Endothelial cell of umbilical vein (primary cell): ENCODE results near the gene N4BP2L1. TPM values are rescaled to one million over a fixed set of nuclear protein-coding genes. Genes with fewer than 3 reads are reported as not detected.

Experiments used
- BruUV-seq: library from RNA; stranded (reverse); fragments of 400-500 nt; replicated peaks from 2 replicates; lab custom pipeline; 2021; lab: Mats Ljungman, UMichigan
- CTCF ChIA-PET: fragments of 300-600, 350-600 bp; sonication (Branson Sonifier 250); formaldehyde crosslinking; loops from one replicate; lab custom pipeline; 2021; ENCODE audit warnings: antibody characterized with exemption, inconsistent platforms; lab: Charles Lee
- POLR2A ChIA-PET: fragments of 300-600, 350-600 bp; sonication (Branson Sonifier 250); formaldehyde crosslinking; loops from one replicate; lab custom pipeline; 2021; ENCODE audit warnings: antibody characterized with exemption, inconsistent platforms; lab: Charles Lee
- DNase-seq: peaks from one replicate; pipeline ENCODE4 v3.0.0-alpha.2; 2011; ENCODE audit warnings: low read depth, low spot score
- FAIRE-seq: peaks from 2 replicates; lab custom pipeline; 2011; peaks lifted over from hg19 to GRCh38; lab: Jason Lieb, UNC
- H2AFZ ChIP-seq: 2 replicates; pipeline ENCODE4 v1.6.0; 2012; ENCODE audit warnings: low read depth, low read length, control low read depth, inconsistent platforms
- H3K27ac ChIP-seq: 2 replicates; pipeline ENCODE4 v1.5.1; 2011; ENCODE audit warnings: low read depth, mild to moderate bottlenecking, control low read depth, low read length, moderate library complexity; ENCODE audit not compliant: insufficient read depth
- H3K27me3 ChIP-seq, 2 experiments: 2 replicates each; pipeline versions ENCODE4 v1.6.0 to v1.6.1; 2011; ENCODE audit warnings: low read length in 2 of 2, mixed read lengths in 1 of 2; ENCODE audit not compliant: control insufficient read depth in 2 of 2, insufficient read depth in 2 of 2
- H3K36me3 ChIP-seq, 2 experiments: 2 replicates in 1 of 2; 3 replicates in 1 of 2; pipeline ENCODE4 v1.5.1; 2011; ENCODE audit warnings: low read length in 2 of 2, mild to moderate bottlenecking in 1 of 2, moderate library complexity in 1 of 2; ENCODE audit not compliant: control insufficient read depth in 2 of 2, insufficient read depth in 2 of 2; ENCODE audit errors: extremely low read depth in 1 of 2
- H3K4me1 ChIP-seq: 3 replicates; pipeline ENCODE4 v1.5.1; 2011; ENCODE audit warnings: mild to moderate bottlenecking, low read length; ENCODE audit not compliant: control insufficient read depth, insufficient read depth; ENCODE audit errors: extremely low read depth
- H3K4me2 ChIP-seq: 2 replicates; pipeline ENCODE4 v1.6.1; 2011; ENCODE audit warnings: low read length, control low read depth, mixed read lengths; ENCODE audit not compliant: insufficient read depth
- H3K4me3 ChIP-seq, 3 experiments: fragments of 200-600 bp in 1 of 3; sonication (generic), shearing (Covaris generic) in 1 of 3; replicated peaks in 1 of 3; 2 replicates each; pipeline ENCODE4 v1.5.1; 2011 to 2016; ENCODE audit warnings: control low read depth in 3 of 3, low read length in 3 of 3, mild to moderate bottlenecking in 2 of 3, inconsistent platforms in 1 of 3, low read depth in 1 of 3, moderate library complexity in 1 of 3; ENCODE audit not compliant: insufficient read depth in 1 of 3
- H3K79me2 ChIP-seq: 2 replicates; pipeline ENCODE4 v1.6.0; 2012; ENCODE audit warnings: low read length, inconsistent platforms; ENCODE audit not compliant: control insufficient read depth, insufficient read depth
- H3K9ac ChIP-seq: replicated peaks from 2 replicates; pipeline ENCODE3; 2011; ENCODE audit warnings: low read length, control low read depth; ENCODE audit not compliant: insufficient read depth; ENCODE audit errors: extremely low read depth
- H3K9me1 ChIP-seq: replicated peaks from 3 replicates; pipeline ENCODE4 v1.6.0; 2011; ENCODE audit warnings: mild to moderate bottlenecking, low read length; ENCODE audit not compliant: control insufficient read depth, insufficient read depth; ENCODE audit errors: extremely low read depth
- H3K9me3 ChIP-seq: replicated peaks from 2 replicates; pipeline ENCODE4 v1.5.1; 2012; ENCODE audit warnings: low read length, inconsistent platforms; ENCODE audit not compliant: control insufficient read depth, insufficient read depth
- H4K20me1 ChIP-seq: replicated peaks from 2 replicates; pipeline ENCODE3; 2011; ENCODE audit warnings: mild to moderate bottlenecking, low read length; ENCODE audit not compliant: control insufficient read depth, insufficient read depth; ENCODE audit errors: extremely low read depth
- CTCF ChIP-seq, 2 donors: IDR thresholded peaks; 1 replicate in 1 of 2; 2 replicates in 1 of 2; pipeline ENCODE4 v1.5.1; 2011; ENCODE audit warnings: low read length in 2 of 2, mild to moderate bottlenecking in 2 of 2, moderate library complexity in 2 of 2, control low read depth in 1 of 2, inconsistent platforms in 1 of 2, low read depth in 1 of 2; ENCODE audit not compliant: insufficient read depth in 1 of 2; ENCODE audit errors: extremely low read depth in 1 of 2
- EZH2 ChIP-seq: IDR thresholded peaks from 2 replicates; pipeline ENCODE4 v1.6.1; 2012; ENCODE audit warnings: borderline replicate concordance, low read depth, mild to moderate bottlenecking, moderate library complexity, low read length, inconsistent platforms; ENCODE audit not compliant: severe bottlenecking
- FOS ChIP-seq: IDR thresholded peaks from 2 replicates; pipeline ENCODE4 v1.6.1; 2011; ENCODE audit warnings: mild to moderate bottlenecking, low read length, moderate library complexity, borderline replicate concordance; ENCODE audit not compliant: insufficient read depth
- GATA2 ChIP-seq: IDR thresholded peaks from 2 replicates; pipeline ENCODE4 v1.7.0; 2011; ENCODE audit warnings: low read depth, mild to moderate bottlenecking, moderate library complexity, mixed read lengths, low read length; ENCODE audit not compliant: insufficient read length, insufficient read depth
- JUN ChIP-seq: IDR thresholded peaks from 2 replicates; pipeline ENCODE4 v1.6.1; 2011; ENCODE audit warnings: borderline replicate concordance, low read depth; ENCODE audit not compliant: insufficient read length, insufficient read depth
- MAX ChIP-seq: IDR thresholded peaks from 2 replicates; pipeline ENCODE4 v1.6.1; 2011; ENCODE audit not compliant: insufficient read depth, insufficient read length
- MYC ChIP-seq: IDR thresholded peaks from one replicate; pipeline ENCODE4 v1.6.1; 2011; ENCODE audit warnings: mild to moderate bottlenecking, low read depth, low read length
- POLR2A ChIP-seq: IDR thresholded peaks from 2 replicates; pipeline ENCODE4 v1.6.1; 2012; ENCODE audit warnings: low read depth, mild to moderate bottlenecking, control low read depth, low read length
- POLR2AphosphoS5 ChIP-seq: IDR thresholded peaks from 2 replicates; pipeline ENCODE4 v1.6.1; 2012; ENCODE audit warnings: low read depth, mild to moderate bottlenecking, control low read depth, low read length, moderate library complexity; ENCODE audit not compliant: insufficient read depth
- dilution Hi-C: fragments of 300-500 bp; cut with MboI; formaldehyde crosslinking; loops from one replicate; pipeline ENCODE4 v1.15.0; 2019; ENCODE audit warnings: low sequenced_read_pairs; ENCODE audit not compliant: extremely low pct_ligation_motif_present
- intact Hi-C: fragments of 100-400 bp; cut with micrococcal nuclease; formaldehyde crosslinking; loops from one replicate; pipeline ENCODE4 v1.10.0; 2022
- polyA plus RNA-seq, 4 experiments: library from polyadenylated mRNA; depleted of rRNA in 3 of 4; stranded (reverse) in 3 of 4; unstranded in 1 of 4; fragments of >200 nt; gene quantifications; 2 replicates each; pipeline versions ENCODE4 v1.2.1 to v1.2.3, GENCODE V29; 2011 to 2012; ENCODE audit warnings: missing spikeins in 1 of 4
- total RNA-seq: library from RNA; stranded (reverse); gene quantifications from 2 replicates; pipeline ENCODE4 v1.2.3, GENCODE V29; 2021

The N4BP2L1 gene
- total and polyA plus RNA-seq, 2 donors (not counting 3 experiments of a cell fraction or from before 2014, with no cell fraction given), result 1.1 to 2.1 TPM

- no peak overlapping the region for H3K4me2 ChIP-seq
- TF ChIP-seq MYC (no peak), EZH2 (no peak), POLR2A (no peak), MAX (no peak), CTCF (IDR thresholded peaks at IDR 0.05; ENCODE audit: extremely low read depth in 1 of 2, insufficient read depth in 1 of 2, low read depth in 1 of 2, low read length in 2 of 2) (no peak), POLR2AphosphoS5 (no peak), GATA2 (no peak), FOS (no peak), JUN (no peak)
- H3K9me1 ChIP-seq, result no peaks in the 10 kb centered on the region
- dilution Hi-C loops, result no loop called here
- no peak overlapping the region for H2AFZ ChIP-seq
- intact Hi-C loops, result no loop called here
- no peaks in the 10 kb centered on the region for H3K79me2 ChIP-seq
- H3K4me3 ChIP-seq, result no peak overlapping the region
- ChIA-PET CTCF (interaction anchor here (1.0 to 1.6 kb wide), 3 partner anchors 18 to 203 kb away, joined by 4 to 16 read pairs (median 4); no protein-coding TSS in a partner anchor), POLR2A (no interaction called here)
- H4K20me1 ChIP-seq, result no peaks in the 10 kb centered on the region
- H3K9me3 ChIP-seq, result no peaks in the 10 kb centered on the region
- no peaks in the 10 kb centered on the region for H3K27me3 ChIP-seq
- BruUV-seq, result no TSS peak
- FAIRE-seq (no peak), DNase-seq (no peak)
- no peak overlapping the region for H3K27ac ChIP-seq
- peaks cover 2% of the 10 kb centered on the region for H3K4me1 ChIP-seq
- peaks cover 0 to 4% of the 10 kb centered on the region in 2 experiments for H3K36me3 ChIP-seq
- no peak overlapping the region for H3K9ac ChIP-seq
Measured at GRCh38 chr13:32378012-32378411, 49.9 kb downstream of the N4BP2L1 start.
